ENCODE data around the gene ARFGAP3. TPM values are rescaled to one million over a fixed set of nuclear protein-coding genes. Genes with fewer than 3 reads are reported as not detected.

The ARFGAP3 gene
- total RNA-seq, 6 donors from 2014 or later: 25.9 to 60.8 (median 41.9) TPM

DNA sequence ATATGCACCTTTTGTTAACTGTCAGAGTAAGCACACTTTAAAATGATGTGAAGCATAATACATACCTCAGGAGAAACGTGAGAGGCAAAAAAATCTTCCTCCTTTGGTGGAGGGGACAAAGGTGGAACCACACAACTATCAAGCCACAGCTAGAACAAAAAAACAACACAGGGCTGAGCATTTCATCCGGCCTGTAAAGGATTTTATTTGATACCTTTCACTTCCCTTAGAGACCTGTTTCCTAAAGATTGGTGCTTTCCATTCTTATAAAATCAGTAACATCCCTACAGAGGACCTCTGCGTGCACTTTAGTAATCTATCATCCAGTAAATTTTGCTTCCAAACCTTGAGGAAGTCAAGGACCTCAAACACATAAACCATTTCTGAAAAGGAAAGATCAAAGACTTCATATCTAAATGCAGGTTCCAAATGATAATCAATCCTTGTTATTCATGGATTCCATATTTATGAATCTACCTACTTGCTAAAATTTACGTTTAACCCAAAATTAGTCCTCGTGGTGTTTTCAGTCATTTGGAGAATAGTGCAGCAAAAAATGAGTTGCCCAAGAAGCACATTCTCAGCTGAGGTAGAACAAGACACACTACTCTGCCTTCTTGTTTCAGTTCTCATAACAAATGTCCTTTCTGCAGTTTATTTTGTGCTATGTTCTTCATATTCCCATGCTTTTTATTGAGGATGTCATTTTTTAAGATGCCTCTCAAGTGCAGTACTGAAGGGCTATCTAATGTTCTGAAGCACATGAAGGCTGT, 22.7 kb downstream of the ARFGAP3 start:
- H3K4me1 ChIP-seq: no peaks in the 10 kb centered on the region
- TF ChIP-seq EP300 (IDR thresholded peaks at IDR 0.05) (no peak), POLR2AphosphoS5 (IDR thresholded peaks at IDR 0.05) (no peak), POLR2A (IDR thresholded peaks at IDR 0.05) (no peak)
- TF ChIP-seq, protein P1, sequence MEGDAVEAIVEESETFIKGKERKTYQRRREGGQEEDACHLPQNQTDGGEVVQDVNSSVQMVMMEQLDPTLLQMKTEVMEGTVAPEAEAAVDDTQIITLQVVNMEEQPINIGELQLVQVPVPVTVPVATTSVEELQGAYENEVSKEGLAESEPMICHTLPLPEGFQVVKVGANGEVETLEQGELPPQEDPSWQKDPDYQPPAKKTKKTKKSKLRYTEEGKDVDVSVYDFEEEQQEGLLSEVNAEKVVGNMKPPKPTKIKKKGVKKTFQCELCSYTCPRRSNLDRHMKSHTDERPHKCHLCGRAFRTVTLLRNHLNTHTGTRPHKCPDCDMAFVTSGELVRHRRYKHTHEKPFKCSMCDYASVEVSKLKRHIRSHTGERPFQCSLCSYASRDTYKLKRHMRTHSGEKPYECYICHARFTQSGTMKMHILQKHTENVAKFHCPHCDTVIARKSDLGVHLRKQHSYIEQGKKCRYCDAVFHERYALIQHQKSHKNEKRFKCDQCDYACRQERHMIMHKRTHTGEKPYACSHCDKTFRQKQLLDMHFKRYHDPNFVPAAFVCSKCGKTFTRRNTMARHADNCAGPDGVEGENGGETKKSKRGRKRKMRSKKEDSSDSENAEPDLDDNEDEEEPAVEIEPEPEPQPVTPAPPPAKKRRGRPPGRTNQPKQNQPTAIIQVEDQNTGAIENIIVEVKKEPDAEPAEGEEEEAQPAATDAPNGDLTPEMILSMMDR (IDR thresholded peaks at IDR 0.05): no peak
- H3K9me3 ChIP-seq: no peaks in the 10 kb centered on the region
- no peak overlapping the region for H3K27ac ChIP-seq
- H3K36me3 ChIP-seq: peaks cover 22 to 96% (median 53%) of the 10 kb centered on the region in 4 donors
- 77 to 85% methylated on average over 5 of the region's 5 CpGs for WGBS, 2 donors
- DNase-seq: no peak
- no peaks in the 10 kb centered on the region for H3K27me3 ChIP-seq
- no peak overlapping the region for H3K4me3 ChIP-seq
- ATAC-seq (ENCODE audit: low FRiP score in 2 of 2): no peak

DNA sequence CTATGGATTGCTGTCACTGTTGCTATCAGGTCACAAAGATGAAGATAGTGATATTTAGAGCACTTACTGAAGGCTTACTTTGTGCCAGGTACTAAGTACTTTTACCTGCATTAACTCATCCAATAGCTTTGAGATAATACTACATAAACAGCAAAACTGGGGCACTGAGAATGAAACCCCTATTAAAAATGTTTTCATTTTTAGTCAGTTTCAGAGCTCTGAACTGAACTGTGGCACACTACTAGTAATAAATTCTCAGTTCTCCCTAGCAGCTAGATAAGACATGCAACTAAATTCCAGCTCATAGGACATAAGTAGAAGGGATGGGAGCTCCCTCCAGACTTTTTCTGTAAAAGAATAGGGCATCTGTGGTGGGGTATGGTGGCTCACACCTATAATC, 24.0 kb downstream of the ARFGAP3 start:
- no peak overlapping the region for H3K4me3 ChIP-seq
- ATAC-seq (ENCODE audit: low FRiP score in 2 of 2) (no peak), DNase-seq (no peak)
- H3K36me3 ChIP-seq: peaks cover 28 to 97% (median 64%) of the 10 kb centered on the region in 4 donors
- no peaks in the 10 kb centered on the region for H3K4me1 ChIP-seq
- TF ChIP-seq, protein P1 (IDR thresholded peaks at IDR 0.05): no peak
- TF ChIP-seq POLR2A (IDR thresholded peaks at IDR 0.05): no peak
- no peak for TF ChIP-seq POLR2AphosphoS5 (IDR thresholded peaks at IDR 0.05)
- TF ChIP-seq EP300 (IDR thresholded peaks at IDR 0.05): no peak
- no peaks in the 10 kb centered on the region for H3K27me3 ChIP-seq
- no peak overlapping the region for H3K27ac ChIP-seq
- no peaks in the 10 kb centered on the region for H3K9me3 ChIP-seq

DNA sequence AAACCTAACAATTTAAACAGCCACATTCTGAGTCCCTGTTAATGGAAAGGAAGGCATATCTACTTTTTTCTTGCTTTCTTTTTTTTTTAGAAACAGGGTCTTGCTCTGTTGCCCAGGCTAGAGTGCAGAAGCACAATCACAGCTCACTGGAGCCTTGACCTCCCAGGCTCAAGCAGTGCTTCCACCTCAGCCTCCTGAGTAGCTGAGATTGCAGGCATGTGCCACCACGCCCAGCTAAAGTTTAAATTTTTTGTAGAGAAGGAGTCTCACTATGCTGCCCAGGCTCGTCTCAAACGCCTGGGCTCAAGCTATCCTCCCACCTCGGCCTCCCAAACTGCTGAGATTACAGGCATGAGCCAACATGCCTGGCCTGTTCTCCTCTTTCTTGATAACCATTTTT, 25.4 kb downstream of the ARFGAP3 start:
- Histone ChIP-seq H3K27me3 (no peaks in the 10 kb centered on the region), H3K36me3 (peaks cover 28 to 100% (median 67%) of the 10 kb centered on the region in 4 donors), H3K4me1 (no peaks in the 10 kb centered on the region), H3K27ac (no peak overlapping the region), H3K9me3 (no peaks in the 10 kb centered on the region), H3K4me3 (no peak overlapping the region)
- DNase-seq (no peak), ATAC-seq (ENCODE audit: low FRiP score in 2 of 2) (no peak)
- TF ChIP-seq POLR2AphosphoS5 (IDR thresholded peaks at IDR 0.05) (no peak), EP300 (IDR thresholded peaks at IDR 0.05) (no peak), POLR2A (IDR thresholded peaks at IDR 0.05) (no peak)
- TF ChIP-seq, protein P1 (IDR thresholded peaks at IDR 0.05): no peak
- WGBS, 2 donors: 94 to 97% methylated on average over 4 of the region's 4 CpGs

DNA sequence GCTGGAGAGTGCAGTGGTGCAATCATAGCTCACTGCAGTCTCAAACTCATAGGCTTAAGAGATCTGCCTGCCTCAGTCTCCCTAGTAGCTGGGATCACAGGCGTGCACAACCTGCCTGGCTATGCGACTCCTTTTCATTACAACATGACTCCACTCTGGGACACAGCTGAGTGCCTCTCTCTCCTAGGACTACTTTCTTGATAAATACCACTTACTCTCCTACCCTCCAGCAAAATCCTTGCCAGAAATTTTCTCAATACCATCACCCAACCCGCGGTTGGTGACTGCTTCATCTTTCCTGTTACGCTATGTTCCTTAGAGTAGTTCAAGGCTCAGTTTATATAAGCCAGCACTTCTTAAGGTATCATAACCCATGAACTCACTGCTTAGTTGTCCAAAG, 26.9 kb downstream of the ARFGAP3 start:
- Histone ChIP-seq H3K27me3 (no peaks in the 10 kb centered on the region), H3K4me3 (no peak overlapping the region), H3K9me3 (no peaks in the 10 kb centered on the region), H3K36me3 (peaks cover 25 to 100% (median 77%) of the 10 kb centered on the region in 4 donors), H3K4me1 (no peaks in the 10 kb centered on the region), H3K27ac (no peak overlapping the region)
- 84 to 94% methylated on average over 5 of the region's 5 CpGs for WGBS, 2 donors
- ATAC-seq (ENCODE audit: low FRiP score in 2 of 2): no peak
- no peak for DNase-seq
- TF ChIP-seq POLR2AphosphoS5 (IDR thresholded peaks at IDR 0.05) (no peak), EP300 (IDR thresholded peaks at IDR 0.05) (no peak), POLR2A (IDR thresholded peaks at IDR 0.05) (no peak)
- TF ChIP-seq, protein P1 (IDR thresholded peaks at IDR 0.05): no peak

DNA sequence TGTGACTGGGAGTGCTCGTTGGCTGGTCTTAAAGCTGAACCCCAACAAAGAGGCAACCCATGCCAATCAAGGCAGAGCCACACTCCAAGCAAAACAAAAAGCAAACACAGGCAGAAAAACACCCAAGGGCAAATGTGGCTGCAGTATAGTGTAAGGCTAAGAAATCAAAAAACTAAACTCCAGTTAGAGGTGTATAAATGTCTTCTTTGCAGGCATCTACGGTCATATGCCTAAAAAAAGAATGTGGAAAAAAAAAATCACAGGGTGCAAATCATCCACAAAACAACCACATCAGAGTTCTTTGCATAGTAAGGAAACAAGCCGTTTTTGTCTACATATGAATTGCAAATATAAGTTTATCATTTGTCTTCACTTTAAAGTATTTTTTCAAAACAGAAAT, 27.8 kb downstream of the ARFGAP3 start:
- Histone ChIP-seq H3K36me3 (peaks cover 28 to 100% (median 79%) of the 10 kb centered on the region in 4 donors), H3K27me3 (no peaks in the 10 kb centered on the region), H3K27ac (no peak overlapping the region), H3K4me1 (no peaks in the 10 kb centered on the region), H3K4me3 (no peak overlapping the region), H3K9me3 (no peaks in the 10 kb centered on the region)
- DNase-seq (no peak), ATAC-seq (ENCODE audit: low FRiP score in 2 of 2) (no peak)
- TF ChIP-seq EP300 (IDR thresholded peaks at IDR 0.05) (no peak), POLR2AphosphoS5 (IDR thresholded peaks at IDR 0.05) (no peak), POLR2A (IDR thresholded peaks at IDR 0.05) (no peak)
- TF ChIP-seq, protein P1 (IDR thresholded peaks at IDR 0.05): no peak
- WGBS, 2 donors: 83 to 85% methylated on average over 3 of the region's 3 CpGs

Measured in upper lobe of left lung (tissue), 6 donors.